ENCODE measurements around the gene SPEM3.

Gene SPEM3

GRCh38 chr17:7428557-7428956, at the start of gene SPEM3:
Gene SPEM3 (plus strand): TSS chr17:7428857. CDS start chr17:7428903, 46 bp downstream.
- H3K4me3 ChIP-seq: no peak within 1 kb of the TSS
- no peak for DNase-seq (ENCODE audit: low spot score)
- no peak within 1 kb of the TSS for H3K27ac ChIP-seq
- no peak for TF ChIP-seq CTCF (IDR thresholded peaks at IDR 0.05)

GRCh38 chr17:7379134-7379533, 49.5 kb upstream of the SPEM3 start:
- H3K4me3 ChIP-seq: no peak overlapping the region
- no peak overlapping the region for H3K27ac ChIP-seq
- TF ChIP-seq CTCF (IDR thresholded peaks at IDR 0.05): no peak
- no peak for DNase-seq (ENCODE audit: low spot score)

- H3K4me3 ChIP-seq: peak overlapping the region; percentile 79
- H3K27ac ChIP-seq: peak overlapping the region in 1 of 2 donors; percentile 26
- no peak for TF ChIP-seq CTCF (IDR thresholded peaks at IDR 0.05)
- DNase-seq (ENCODE audit: low spot score): no peak
Measured at GRCh38 chr17:7380321-7380720, 48.3 kb upstream of the SPEM3 start.

GRCh38 chr17:7380855-7381683, 47.6 kb upstream of the SPEM3 start, which contains the start of gene TNK1:
Gene TNK1 (plus strand): TSS chr17:7381089. CDS start chr17:7382927, 1,838 bp downstream.
- no peak for TF ChIP-seq CTCF (IDR thresholded peaks at IDR 0.05)
- no peak for DNase-seq (ENCODE audit: low spot score)
- Histone ChIP-seq H3K4me3 (peak within 1 kb of the TSS; percentile 79), H3K27ac (peak within 1 kb of the TSS in 1 of 2 donors; percentile 26)

- Histone ChIP-seq H3K27ac (no peak overlapping the region), H3K4me3 (no peak overlapping the region)
- no peak for TF ChIP-seq CTCF (IDR thresholded peaks at IDR 0.05)
- no peak for DNase-seq (ENCODE audit: low spot score)
Measured at GRCh38 chr17:7382901-7383300, 45.8 kb upstream of the SPEM3 start.

- H3K27ac ChIP-seq: peak overlapping the region in 1 of 2 donors; percentile 61
- TF ChIP-seq CTCF (IDR thresholded peaks at IDR 0.05): no peak
- H3K4me3 ChIP-seq: peak overlapping the region; percentile 77
Measured at GRCh38 chr17:7383371-7383741, 45.3 kb upstream of the SPEM3 start.

More at GRCh38 chr17:7383371-7383741, 45.3 kb upstream of the SPEM3 start:
- DNase-seq (ENCODE audit: low spot score): no peak

Data from coronary artery (tissue), 2 donors.